GM18499 (cell line): ENCODE results near the gene KIF16B.

Experiments used
- ATAC-seq: cut with Tn5 transposase; IDR thresholded peaks from one replicate; pipeline ENCODE4 v1.9.1; 2021; ENCODE audit warnings: moderate number of reproducible peaks; ENCODE audit not compliant: insufficient read depth, unreplicated experiment

KIF16B gene

GRCh38 chr20:16378712-16379370 is 194.4 kb downstream of the KIF16B start:
- no peak for ATAC-seq

GRCh38 chr20:16378122-16378521 is 195.1 kb downstream of the KIF16B start:
- ATAC-seq: no peak

DNA sequence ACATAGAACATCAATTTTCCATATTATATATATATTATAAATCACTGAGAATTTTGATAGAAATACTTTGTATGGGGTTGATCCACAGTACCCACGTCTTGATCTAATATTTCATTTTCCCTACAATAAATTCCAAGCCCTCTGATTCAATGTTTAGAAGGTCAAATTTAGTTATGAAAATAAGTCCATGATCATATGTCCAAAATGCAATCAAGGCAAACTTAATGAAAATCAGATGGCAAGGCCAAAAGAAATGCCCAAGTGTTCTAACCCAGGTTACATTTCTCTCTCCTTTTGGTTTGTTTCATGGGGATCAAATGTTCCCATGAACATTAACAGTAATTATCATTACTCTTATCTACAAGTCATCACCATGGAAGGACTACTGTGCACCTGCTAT is 203.8 kb downstream of the KIF16B start:
- no peak for ATAC-seq

- ATAC-seq: no peak
Observed at GRCh38 chr20:16368645-16369292, 204.5 kb downstream of the KIF16B start.

DNA sequence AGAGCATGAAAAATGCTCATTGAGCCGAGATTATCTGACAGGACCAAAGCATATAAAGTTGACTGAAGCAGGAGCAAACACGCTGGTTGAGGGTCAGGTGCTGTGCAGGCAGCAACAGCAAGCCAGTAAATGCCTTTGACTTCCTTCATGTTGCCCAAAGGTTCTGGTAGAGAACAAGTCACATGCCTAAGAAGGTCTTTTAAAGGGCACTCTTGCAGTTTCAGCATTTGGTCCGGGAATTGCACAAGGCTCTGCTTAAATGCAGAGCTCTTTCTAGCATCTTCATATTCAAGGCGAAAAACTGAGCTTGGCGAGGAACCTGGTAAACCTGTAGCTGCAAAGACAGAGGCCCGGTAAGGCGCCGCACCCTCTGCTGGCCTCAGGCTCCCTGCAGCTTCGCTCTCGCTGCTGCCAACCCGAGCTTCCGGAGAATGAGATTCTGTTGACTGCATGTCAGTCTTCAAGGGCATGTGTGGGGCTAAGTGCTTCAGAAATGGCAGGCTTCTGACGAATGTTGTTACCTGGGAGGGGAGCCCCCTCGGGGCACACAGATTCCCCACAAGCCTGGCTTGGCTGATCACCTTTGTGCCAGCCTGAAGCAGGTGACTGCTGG is 205.2 kb downstream of the KIF16B start:
- no peak for ATAC-seq

DNA sequence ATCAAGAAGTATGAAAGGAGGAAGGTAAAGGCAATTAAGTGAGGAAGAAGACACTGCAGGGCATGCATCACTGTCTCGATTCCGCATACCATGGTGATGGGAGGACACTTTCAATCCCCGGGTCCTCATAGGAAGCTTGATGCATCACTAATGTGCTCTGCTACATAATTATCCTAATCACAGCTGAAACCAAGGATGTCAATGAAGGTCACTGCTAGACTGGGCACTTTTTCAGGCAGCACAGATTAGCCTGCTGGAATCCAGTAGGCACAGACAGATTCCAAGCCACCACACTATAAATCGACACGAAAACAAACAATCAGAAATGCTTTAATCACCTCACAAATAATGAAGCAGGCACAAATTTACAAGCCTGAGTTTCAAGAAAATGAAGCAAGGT is 206.7 kb downstream of the KIF16B start:
- no peak for ATAC-seq

- no peak for ATAC-seq
Observed at GRCh38 chr20:16364320-16364687, 208.9 kb downstream of the KIF16B start.

DNA sequence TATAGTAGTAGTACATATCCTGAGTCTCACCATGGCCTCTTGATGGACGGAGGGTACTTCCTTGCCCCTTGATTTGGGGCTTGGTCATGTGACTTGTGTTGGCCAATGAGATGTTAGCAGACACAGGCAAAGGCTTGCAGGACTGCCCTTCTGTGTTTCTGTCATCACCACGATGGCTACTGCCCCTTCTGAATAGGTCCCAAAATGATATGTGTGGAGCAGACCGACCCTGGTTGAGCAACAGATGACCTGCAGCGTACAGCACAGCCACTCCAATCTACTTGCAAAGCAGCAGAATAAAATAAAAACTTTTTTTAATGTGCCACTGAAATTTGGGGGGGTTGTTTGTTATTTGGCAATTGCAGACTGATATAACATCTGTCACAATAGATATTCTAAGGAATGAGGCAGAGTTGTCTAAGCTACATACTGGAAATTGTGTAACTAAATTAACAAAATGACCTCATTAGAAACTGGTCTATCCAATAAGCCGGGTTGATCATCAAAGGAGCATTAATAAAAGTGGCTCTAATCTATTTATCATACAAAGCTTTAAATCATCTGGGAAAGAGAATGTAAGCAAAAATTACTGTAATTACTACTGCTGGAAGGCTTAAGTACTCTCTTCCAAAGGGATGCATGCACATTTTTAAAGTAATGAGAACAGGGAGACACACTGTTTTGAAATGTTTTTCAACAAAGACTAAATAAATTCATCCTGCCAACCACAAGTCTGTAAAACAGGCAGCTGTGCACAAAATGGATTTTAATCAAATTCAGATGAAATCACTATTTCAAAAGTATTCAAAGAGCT is 209.5 kb downstream of the KIF16B start:
- no peak for ATAC-seq

DNA sequence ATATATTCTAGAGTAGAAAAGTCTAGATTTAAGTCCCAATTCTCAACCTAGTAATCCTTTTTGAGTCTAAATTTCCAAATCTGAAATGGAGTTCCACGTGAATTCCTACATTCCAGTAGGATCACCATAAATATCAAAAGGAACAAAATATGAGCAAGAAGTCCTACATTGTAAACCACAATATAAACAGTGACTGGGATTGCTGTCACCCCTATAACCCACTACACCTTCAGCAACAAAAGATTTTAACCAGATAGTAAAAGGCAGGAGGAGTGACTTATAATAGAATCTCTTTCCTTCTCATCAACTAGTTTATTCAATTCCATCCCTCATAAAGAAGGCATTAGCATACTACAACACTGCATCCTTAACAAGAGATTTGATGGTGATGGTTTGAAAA is 210.6 kb downstream of the KIF16B start:
- no peak for ATAC-seq

- ATAC-seq: no peak
Observed at GRCh38 chr20:16360668-16361067, 212.6 kb downstream of the KIF16B start.

GRCh38 chr20:16353417-16353781 is 219.8 kb downstream of the KIF16B start:
- no peak for ATAC-seq

- no peak for ATAC-seq
Observed at GRCh38 chr20:16352751-16353416, 220.4 kb downstream of the KIF16B start.

DNA sequence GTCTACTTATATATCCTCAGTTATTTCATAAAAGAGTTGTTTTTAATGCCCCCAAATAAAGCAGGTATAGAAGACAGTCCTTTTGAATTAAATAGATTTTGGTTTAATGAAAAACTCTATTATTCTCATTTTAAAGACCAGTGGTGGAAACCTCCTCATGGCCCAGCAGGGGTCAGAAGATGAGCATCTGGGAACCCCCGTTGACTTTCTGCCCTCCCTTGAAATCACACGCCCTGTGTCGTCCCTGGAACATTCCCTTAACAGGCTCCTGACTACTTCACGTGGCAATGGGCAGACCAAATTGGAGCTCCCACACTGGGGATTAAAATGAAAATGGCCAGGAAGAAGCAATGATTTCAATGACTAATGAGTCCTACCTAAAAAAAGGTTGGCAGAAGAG is 220.9 kb downstream of the KIF16B start:
- no peak for ATAC-seq

GRCh38 chr20:16351415-16351814 is 221.8 kb downstream of the KIF16B start:
- no peak for ATAC-seq

GRCh38 chr20:16350465-16350864 is 222.8 kb downstream of the KIF16B start:
- ATAC-seq: no peak

GRCh38 chr20:16349523-16350260 is 223.6 kb downstream of the KIF16B start:
- ATAC-seq: no peak

DNA sequence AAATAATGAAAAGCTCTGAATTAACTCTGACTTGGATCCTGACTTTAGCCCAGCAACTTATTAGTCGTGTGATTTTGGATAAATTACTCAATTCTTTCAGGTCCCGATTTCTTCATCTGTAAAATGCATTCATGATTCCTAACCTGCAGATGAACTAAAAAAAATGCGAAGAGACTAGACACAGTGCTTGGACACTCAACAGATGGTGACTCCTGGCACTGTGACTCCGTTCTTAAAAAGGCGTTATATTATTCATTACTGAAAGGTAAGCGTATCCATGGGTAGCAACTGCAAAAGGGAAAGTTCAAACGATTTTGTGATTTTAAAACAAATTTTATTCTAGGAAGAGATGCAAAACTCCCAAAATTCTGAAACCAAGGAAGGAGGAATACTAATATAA is 226.3 kb downstream of the KIF16B start:
- ATAC-seq: no peak

DNA sequence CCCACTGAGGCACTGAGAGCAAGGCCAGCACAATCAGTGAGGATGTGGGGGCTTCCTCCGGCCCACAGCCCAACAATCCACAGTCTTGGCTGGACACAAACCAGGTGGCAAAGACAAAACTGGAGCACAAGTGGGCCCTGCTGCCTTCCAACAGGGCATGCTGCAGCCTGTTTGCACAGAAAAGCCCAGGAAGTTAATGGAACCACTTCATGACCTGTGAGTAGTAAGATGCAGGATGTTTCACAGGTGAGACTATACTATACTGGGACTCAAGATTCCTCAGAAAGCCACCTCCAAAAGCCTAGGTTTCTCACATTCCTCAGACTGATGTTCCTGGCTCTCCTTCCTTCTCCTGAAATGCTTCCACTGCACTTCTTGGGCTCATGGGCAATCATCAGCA is 235.5 kb downstream of the KIF16B start:
- ATAC-seq: no peak

DNA sequence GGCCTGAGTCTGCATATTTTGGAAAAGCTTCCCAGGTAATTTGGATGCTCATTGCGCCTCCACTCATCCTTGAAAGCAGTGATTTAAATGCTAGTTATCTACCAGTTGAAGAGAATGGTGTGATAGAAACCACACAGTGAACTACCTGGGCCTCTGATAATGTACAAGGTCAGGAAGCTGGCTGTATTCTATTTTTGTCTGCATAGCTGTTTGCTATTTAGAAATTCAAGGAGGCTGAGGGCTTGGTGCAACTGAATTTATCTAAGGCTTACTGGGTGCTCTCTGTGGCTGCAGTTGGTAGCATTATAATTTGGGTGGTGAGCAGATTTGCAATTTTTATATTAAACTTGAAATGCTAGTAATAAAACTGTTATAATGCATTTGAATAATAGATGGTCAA is 245.6 kb downstream of the KIF16B start:
- no peak for ATAC-seq

DNA sequence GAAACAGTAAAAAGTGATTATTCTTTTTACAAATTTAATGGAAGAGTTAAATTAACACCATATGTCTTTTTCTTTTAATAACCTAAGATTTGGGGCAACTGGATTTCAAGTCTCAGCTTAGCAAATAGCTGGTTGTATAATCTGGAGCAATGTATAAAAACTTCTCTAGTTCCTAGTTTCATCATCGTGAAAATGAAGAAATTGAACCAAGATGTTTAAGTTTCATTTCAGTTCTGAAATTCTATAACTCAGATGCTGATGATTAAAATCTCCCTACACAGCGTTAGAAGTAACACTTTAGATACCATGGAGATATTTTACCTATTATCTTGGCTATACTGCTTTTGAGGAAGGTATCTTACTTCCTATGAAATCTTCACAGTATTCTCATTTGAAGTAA is 252.0 kb downstream of the KIF16B start:
- no peak for ATAC-seq
